Colonic mucosa (tissue), 4 donors: ENCODE results near the gene PAGR1. TPM values are rescaled to one million over a fixed set of nuclear protein-coding genes. Genes with fewer than 3 reads are reported as not detected.

ENCODE experiments used
- DNase-seq: peaks from one replicate; pipeline ENCODE4 v3.0.0-alpha.2; 2020
- H3K27ac ChIP-seq: fragments of 200-600 bp; one replicate; pipeline ENCODE4 v1.8.0; 2021
- H3K27me3 ChIP-seq: fragments of 200-600 bp; one replicate; pipeline ENCODE4 v1.8.0; 2021
- H3K36me3 ChIP-seq: fragments of 200-600 bp; one replicate; pipeline ENCODE4 v1.8.0; 2021
- H3K4me1 ChIP-seq: fragments of 200-600 bp; one replicate; pipeline ENCODE4 v1.8.0; 2021; ENCODE audit warnings: mild to moderate bottlenecking
- H3K4me3 ChIP-seq: fragments of 200-600 bp; one replicate; pipeline ENCODE4 v1.8.0; 2021
- H3K9ac ChIP-seq, 2 donors: one replicate each; pipeline ENCODE4 v1.7.0; 2013; ENCODE audit warnings: control low read depth in 2 of 2, low read depth in 2 of 2, low read length in 2 of 2
- H3K9me3 ChIP-seq: fragments of 200-600 bp; one replicate; pipeline ENCODE4 v1.8.0; 2021
- CTCF ChIP-seq: fragments of 200-600 bp; IDR thresholded peaks from one replicate; pipeline ENCODE4 v1.8.0; 2022; ENCODE audit warnings: antibody characterized with exemption, mild to moderate bottlenecking
- intact Hi-C: fragments of 100-400 bp; cut with DNase I; formaldehyde crosslinking; loops from one replicate; pipeline ENCODE4 v1.14.1; 2022
- total RNA-seq, 2 donors: library from RNA; stranded (reverse); fragmentation: NEBNext Ultra II Directional in 1 of 2; extraction: Animal tissue kit (Norgen Biotek cat#: 25700) in 1 of 2; gene quantifications; one replicate each; pipeline ENCODE4 v1.2.1, GENCODE V29; 2021
- donor health status: healthy.
- donor health status: DM: no; HTN: no; CAD: no.
- donor health status: DM: no; HTN: no; CAD: no.

The PAGR1 gene
- total RNA-seq, 2 donors from 2014 or later, result 16.0 to 45.0 TPM

GRCh38 chr16:29857133-29857760, 41.3 kb downstream of the PAGR1 start:
- H3K9ac ChIP-seq, result no peak overlapping the region
- H3K36me3 ChIP-seq, result no peaks in the 10 kb centered on the region
- intact Hi-C loops, result loop anchor here (10.0 kb wide), 1 partner anchor 162 kb away; no protein-coding TSS in a partner anchor
- DNase-seq, result no peak
- no peak for TF ChIP-seq CTCF
- H3K9me3 ChIP-seq, result no peaks in the 10 kb centered on the region
- no peaks in the 10 kb centered on the region for H3K27me3 ChIP-seq
- H3K27ac ChIP-seq, result no peak overlapping the region
- no peak overlapping the region for H3K4me3 ChIP-seq
- peaks cover 8% of the 10 kb centered on the region for H3K4me1 ChIP-seq

DNA sequence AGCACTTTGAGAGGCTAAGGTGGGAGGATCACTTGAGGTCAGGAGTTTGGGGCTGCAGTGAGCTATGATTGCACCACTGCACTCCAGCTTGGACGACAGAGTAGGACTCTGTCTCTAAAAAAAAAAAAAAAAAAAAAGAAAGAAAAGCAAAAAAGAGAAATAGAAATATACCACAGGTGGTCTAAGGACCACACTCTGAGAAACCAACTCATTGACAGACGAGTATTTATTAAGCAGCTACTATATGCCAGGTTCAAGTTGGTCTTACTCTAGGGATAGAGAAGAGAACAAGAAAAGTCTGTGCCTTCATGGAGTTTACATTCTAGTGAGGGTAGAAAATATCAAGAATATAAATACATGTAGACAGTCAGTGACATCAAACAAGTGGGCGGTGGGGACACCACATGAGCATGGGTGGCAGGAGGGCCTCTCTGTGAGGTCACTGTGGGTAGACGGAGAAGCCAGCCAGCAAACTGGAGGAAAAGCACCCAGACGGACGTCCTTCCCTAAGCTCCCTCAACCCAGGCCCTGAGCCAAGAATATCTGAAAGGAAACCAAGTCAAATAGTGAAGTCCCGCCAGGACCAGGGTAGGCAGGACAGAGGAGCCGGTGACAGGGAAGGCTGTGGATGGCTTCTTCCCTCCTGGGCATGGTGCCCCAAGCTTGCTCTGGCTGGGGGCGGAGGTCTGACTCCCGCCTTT, 42.3 kb downstream of the PAGR1 start:
- Histone ChIP-seq H3K36me3 (no peaks in the 10 kb centered on the region), H3K4me3 (no peak overlapping the region), H3K27me3 (no peaks in the 10 kb centered on the region), H3K9ac (no peak overlapping the region), H3K27ac (no peak overlapping the region), H3K4me1 (peaks cover 8% of the 10 kb centered on the region), H3K9me3 (no peaks in the 10 kb centered on the region)
- no peak for DNase-seq
- TF ChIP-seq CTCF, result no peak
- intact Hi-C loops, result loop anchor here (10.0 kb wide), 1 partner anchor 163 kb away; no protein-coding TSS in a partner anchor

DNA sequence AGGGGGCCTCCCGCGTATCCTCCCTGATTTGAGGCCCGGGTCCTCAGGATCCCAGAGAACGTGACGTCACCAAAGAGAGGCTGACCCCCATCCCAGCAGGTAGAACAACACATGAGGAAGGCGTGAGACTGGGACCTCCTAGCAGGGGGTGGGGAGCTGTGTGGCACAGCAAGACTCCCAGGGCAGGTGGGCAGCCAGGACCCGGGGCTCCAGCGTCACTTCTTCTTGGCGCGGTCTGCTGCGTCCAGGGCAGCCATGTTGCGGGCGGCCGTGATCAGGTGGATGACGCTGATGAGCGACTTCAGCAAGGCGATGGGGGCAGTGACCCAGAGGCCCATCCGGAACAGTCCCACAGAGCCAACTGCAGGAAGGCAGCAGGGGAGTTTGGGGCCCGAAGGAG, 43.0 kb downstream of the PAGR1 start:
- no peak for TF ChIP-seq CTCF
- no peak overlapping the region for H3K27ac ChIP-seq
- no peaks in the 10 kb centered on the region for H3K27me3 ChIP-seq
- intact Hi-C loops, result loop anchor here (10.0 kb wide), 1 partner anchor 164 kb away; no protein-coding TSS in a partner anchor
- no peak overlapping the region for H3K4me3 ChIP-seq
- H3K9me3 ChIP-seq, result no peaks in the 10 kb centered on the region
- H3K4me1 ChIP-seq, result peaks cover 8% of the 10 kb centered on the region
- H3K9ac ChIP-seq, result no peak overlapping the region
- no peaks in the 10 kb centered on the region for H3K36me3 ChIP-seq
- no peak for DNase-seq

DNA sequence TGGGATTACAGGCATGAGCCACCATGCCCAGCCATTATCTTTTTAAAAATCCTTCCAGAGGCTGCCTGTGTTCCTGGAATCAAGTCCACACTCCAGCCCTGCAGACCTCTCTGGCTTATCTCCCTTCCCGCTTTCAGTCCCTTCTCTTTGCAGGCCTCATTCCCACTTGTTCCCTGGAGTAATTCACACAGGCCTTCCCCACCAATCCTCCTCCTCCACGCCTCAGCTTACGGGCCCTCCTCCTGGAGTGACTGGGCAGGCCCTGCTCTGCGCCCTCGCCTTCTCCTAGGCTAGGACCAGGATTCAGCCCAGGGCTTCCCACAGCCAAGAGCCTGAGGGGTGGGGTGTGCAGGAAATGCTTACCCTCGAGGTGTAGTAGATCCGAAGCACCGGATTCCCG, 44.3 kb downstream of the PAGR1 start:
- no peak for TF ChIP-seq CTCF
- Histone ChIP-seq H3K27me3 (no peaks in the 10 kb centered on the region), H3K4me3 (no peak overlapping the region), H3K4me1 (peaks cover 8% of the 10 kb centered on the region), H3K27ac (no peak overlapping the region), H3K9ac (no peak overlapping the region), H3K36me3 (no peaks in the 10 kb centered on the region), H3K9me3 (no peaks in the 10 kb centered on the region)
- DNase-seq, result no peak
- intact Hi-C loops, result loop anchor here (5.0 kb wide), 2 partner anchors 147 to 162 kb away; partner anchors contain the start of gene C16orf92

DNA sequence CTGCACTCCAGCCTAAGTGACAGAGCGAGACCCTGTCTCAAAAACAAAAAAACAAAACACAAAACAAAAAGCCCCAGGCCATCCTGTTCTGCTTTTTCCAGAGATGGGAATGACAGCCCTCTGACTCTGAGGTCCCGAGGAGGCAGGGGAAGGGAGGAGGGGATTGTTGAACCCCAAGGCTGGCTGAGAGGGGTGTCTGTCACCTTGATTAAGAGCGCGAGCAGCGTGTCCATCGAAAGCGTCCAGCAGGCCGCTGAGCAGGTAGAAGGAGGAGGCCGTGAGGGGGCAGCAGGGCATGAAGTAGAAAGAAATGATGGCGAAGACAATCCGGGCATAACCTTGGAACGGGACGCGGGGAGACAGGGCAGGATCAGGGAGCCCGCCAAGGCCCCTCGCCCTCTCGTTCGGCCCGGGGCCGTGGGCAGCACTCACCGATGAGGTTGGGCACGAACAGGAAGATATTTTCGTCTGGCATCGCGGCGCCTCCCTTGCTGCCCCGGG, 46.5 kb downstream of the PAGR1 start:
- H3K9ac ChIP-seq, result peak overlapping the region; percentile 84 to 86
- H3K27me3 ChIP-seq, result no peaks in the 10 kb centered on the region
- intact Hi-C loops, result loop anchor here (5.0 kb wide), 2 partner anchors 145 to 160 kb away; partner anchors contain the start of gene C16orf92
- peak; percentile 39 for DNase-seq
- peak overlapping the region; percentile 86 for H3K27ac ChIP-seq
- H3K4me3 ChIP-seq, result peak overlapping the region; percentile 89
- no peaks in the 10 kb centered on the region for H3K9me3 ChIP-seq
- TF ChIP-seq CTCF, result no peak
- no peaks in the 10 kb centered on the region for H3K36me3 ChIP-seq
- H3K4me1 ChIP-seq, result peaks cover 8% of the 10 kb centered on the region
